GM08714 (cell line): ENCODE results near the gene TMEM214.
A peak's percentile ranks its signal among the peaks of the same experiment; 100 is the strongest.

Experiments
- H3K4me3 ChIP-seq: fragments of 200-500 bp; sonication (Bioruptor generic); 2 replicates; pipeline ENCODE4 v1.5.1; 2014; ENCODE audit warnings: mild to moderate bottlenecking, low read length, inconsistent platforms
- ZNF274 ChIP-seq: IDR thresholded peaks from 2 replicates; pipeline ENCODE4 v1.6.1; 2012; ENCODE audit warnings: mild to moderate bottlenecking, low read depth, low read length

The TMEM214 gene

GRCh38 chr2:27058210-27058609, 25.4 kb downstream of the TMEM214 start:
- no peak for TF ChIP-seq ZNF274
- H3K4me3 ChIP-seq = no peak overlapping the region

GRCh38 chr2:27059141-27059820, 26.5 kb downstream of the TMEM214 start:
- no peak for TF ChIP-seq ZNF274
- H3K4me3 ChIP-seq = no peak overlapping the region

- no peak for TF ChIP-seq ZNF274
- H3K4me3 ChIP-seq = no peak overlapping the region
Observed at GRCh38 chr2:27060323-27060722, 27.6 kb downstream of the TMEM214 start.

GRCh38 chr2:27065128-27065527, 32.4 kb downstream of the TMEM214 start:
- no peak for TF ChIP-seq ZNF274
- no peak overlapping the region for H3K4me3 ChIP-seq

- no peak for TF ChIP-seq ZNF274
- no peak overlapping the region for H3K4me3 ChIP-seq
Observed at GRCh38 chr2:27067385-27067784, 34.6 kb downstream of the TMEM214 start.

GRCh38 chr2:27069436-27069835, 36.7 kb downstream of the TMEM214 start:
- no peak overlapping the region for H3K4me3 ChIP-seq
- TF ChIP-seq ZNF274 = no peak

GRCh38 chr2:27069961-27070618, 37.3 kb downstream of the TMEM214 start:
- no peak for TF ChIP-seq ZNF274
- H3K4me3 ChIP-seq = peak overlapping the region; percentile 96

GRCh38 chr2:27070653-27071276, 38.0 kb downstream of the TMEM214 start:
- TF ChIP-seq ZNF274 = no peak
- H3K4me3 ChIP-seq = peak overlapping the region; percentile 96

- H3K4me3 ChIP-seq = peak within 1 kb of the TSS; percentile 96
- no peak for TF ChIP-seq ZNF274
Observed at GRCh38 chr2:27071277-27071989, 38.7 kb downstream of the TMEM214 start, which contains the start of gene OST4. OST4 (minus strand) TSS chr2:27071654.

- no peak for TF ChIP-seq ZNF274
- peak overlapping the region; percentile 69; the same call in 1 of the 2 replicates for H3K4me3 ChIP-seq
Observed at GRCh38 chr2:27071990-27072830, 39.4 kb downstream of the TMEM214 start.

- TF ChIP-seq ZNF274 = no peak
Observed at GRCh38 chr2:27072920-27073319, 40.2 kb downstream of the TMEM214 start.

GRCh38 chr2:27073782-27074181, 41.0 kb downstream of the TMEM214 start:
- no peak for TF ChIP-seq ZNF274
- H3K4me3 ChIP-seq = no peak overlapping the region

More at GRCh38 chr2:27072920-27073319, 40.2 kb downstream of the TMEM214 start:
- no peak overlapping the region; the same call in 1 of the 2 replicates for H3K4me3 ChIP-seq
